Daoy (cell line): Measurements from ENCODE around the gene BNIPL. TPM values are rescaled to one million over a fixed set of nuclear protein-coding genes. Genes with fewer than 3 reads are reported as not detected.

Experiments
- DNase-seq: peaks from one replicate; pipeline ENCODE4 v3.0.0-alpha.2; 2015; ENCODE audit warnings: low read depth
- total RNA-seq: library from RNA; depleted of rRNA; stranded (reverse); fragments of >200 nt; shearing (Covaris generic); gene quantifications from 2 replicates; pipeline ENCODE4 v1.2.3, GENCODE V29; 2014; rRNA removed

Gene BNIPL
- 0.57 and 0.60 TPM in 2 replicates for total RNA-seq

- DNase-seq, result no peak
Measured at GRCh38 chr1:151036356-151036755, at the start of gene BNIPL. BNIPL (plus strand) TSS chr1:151036586; CDS start chr1:151036726, 140 bp downstream.

DNA sequence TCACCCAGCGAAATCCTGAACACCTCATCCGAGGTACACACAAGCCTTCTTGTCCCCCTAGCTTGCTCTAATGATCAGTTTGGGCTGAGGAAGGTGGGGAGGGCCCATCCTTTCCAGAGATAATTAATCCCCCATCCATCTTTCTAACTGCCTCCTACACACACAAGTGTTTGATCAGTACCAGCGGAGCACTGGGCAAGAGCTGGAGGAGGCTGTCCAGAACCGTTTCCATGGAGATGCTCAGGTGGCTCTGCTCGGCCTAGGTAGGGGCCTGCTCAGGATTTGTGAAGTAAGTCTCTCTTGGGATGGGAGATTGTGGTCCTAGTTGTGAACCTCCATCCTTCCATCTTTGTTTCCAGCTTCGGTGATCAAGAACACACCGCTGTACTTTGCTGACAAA is 48.5 kb upstream of the BNIPL start:
- no peak for DNase-seq

DNA sequence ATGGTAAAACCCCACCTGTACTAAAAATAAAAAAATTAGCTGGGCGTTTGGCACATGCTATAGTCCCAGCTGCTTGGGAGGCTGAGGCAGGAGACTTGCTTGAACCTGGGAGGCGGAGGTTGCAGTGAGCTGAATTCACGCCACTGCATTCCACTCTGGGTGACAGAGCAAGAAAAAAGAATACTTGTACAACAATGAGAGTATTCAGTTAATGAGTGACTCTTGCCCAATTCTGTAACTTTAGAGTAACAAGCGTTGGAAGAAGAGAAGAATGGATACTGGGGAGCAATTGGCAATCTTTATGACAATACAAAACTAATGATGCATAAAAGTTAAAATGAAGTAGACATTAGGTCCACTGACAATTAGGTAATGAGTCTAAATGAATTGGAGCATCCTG is 43.8 kb upstream of the BNIPL start:
- DNase-seq, result no peak

DNA sequence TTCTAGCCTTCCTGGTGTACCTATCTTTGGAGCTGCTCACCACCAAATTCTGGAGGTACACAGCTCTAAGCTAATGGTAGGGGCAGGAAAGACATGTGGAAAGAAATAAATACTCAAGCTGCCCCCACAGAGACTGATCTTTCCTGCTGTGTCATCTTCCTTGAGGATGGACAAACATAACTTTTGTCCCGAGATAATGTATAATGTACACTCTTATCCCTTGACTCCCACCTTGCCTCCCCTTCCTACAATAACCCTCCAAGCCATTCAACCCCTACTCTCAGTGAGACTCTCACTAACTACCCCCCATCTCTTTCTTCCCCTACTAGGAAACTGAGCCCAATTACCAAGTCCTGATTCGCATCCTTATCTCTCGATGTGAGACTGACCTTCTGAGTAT is 42.1 kb upstream of the BNIPL start:
- no peak for DNase-seq

- no peak for DNase-seq
Measured at GRCh38 chr1:150995460-150995859, 40.9 kb upstream of the BNIPL start.

GRCh38 chr1:150995896-150996295 is 40.5 kb upstream of the BNIPL start:
- DNase-seq, result no peak

GRCh38 chr1:150997126-150997872 is 39.1 kb upstream of the BNIPL start:
- DNase-seq, result no peak

DNA sequence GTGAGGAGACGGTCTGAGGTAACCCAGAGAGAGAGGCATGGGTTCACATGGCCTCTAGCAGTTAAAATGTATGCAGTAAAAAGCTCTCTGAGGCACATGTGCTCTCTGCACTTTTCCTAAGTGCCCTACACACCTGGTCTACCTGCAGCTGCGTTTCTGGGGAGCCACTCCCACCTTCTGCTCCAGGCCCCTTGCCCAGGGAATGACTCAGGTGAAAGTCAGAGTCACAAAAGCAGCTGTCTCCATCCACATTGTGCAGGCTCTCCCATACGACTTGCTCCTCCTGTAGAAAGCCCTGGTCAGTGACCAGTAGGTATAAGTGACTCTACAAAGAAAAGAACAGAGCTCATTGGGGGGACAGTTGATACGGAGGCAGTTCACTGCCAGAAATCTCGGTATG is 38.4 kb upstream of the BNIPL start:
- no peak for DNase-seq

DNA sequence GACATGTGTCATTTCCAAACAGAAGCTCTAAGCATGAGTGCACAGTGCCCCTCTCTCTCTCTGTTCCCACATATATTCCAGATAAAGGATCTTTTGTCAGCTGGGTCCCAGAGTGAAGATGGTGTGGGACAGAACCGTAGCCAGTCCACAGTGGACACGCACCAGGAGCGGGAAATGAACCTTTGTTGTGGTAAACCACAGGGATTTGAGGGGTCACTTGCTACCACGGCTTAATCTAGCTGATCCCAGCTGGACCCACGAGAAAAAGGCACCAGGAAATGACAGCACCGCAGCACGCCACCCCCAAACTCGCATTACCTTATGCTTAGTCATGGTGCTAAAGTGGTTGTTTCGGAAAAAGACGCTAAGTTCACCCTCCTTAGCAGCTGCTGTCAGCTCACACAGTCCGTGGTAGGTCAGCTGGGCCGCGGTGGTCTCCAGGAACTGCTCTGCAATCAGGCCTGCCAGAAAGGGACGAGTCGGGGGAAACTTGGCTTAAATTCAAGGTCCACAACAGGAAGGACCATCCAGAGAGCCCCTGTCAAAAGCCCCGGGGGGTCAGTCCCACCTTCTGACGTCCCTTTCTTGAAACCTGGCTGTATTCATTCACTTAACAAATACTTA is 37.2 kb upstream of the BNIPL start:
- DNase-seq, result peak; percentile 88

DNA sequence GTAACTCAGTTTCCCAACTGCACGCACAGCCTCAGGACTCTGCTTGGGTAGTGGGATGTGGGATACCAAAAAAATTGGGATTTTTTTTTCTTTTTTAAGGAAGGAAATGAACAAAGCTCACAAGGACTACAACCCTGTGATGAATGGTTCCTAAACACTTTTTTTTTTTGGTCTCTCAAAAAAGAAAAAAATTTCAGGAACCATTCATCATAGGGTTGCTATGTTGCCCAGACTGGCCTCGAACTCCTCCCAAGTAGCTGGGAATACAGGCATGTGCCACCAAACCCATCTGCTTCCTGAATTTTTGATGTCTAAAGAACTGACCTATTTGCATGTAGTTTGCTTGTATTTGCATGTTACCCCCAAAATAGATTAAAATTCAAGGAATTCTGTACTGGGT is 36.5 kb upstream of the BNIPL start:
- DNase-seq, result no peak

GRCh38 chr1:151000408-151000807 is 36.0 kb upstream of the BNIPL start:
- no peak for DNase-seq

- DNase-seq, result peak; percentile 55
Measured at GRCh38 chr1:151001602-151002001, 34.8 kb upstream of the BNIPL start.

GRCh38 chr1:151002051-151002450 is 34.3 kb upstream of the BNIPL start:
- no peak for DNase-seq

GRCh38 chr1:151002611-151003010 is 33.8 kb upstream of the BNIPL start:
- no peak for DNase-seq

GRCh38 chr1:151003180-151003579 is 33.2 kb upstream of the BNIPL start:
- no peak for DNase-seq

GRCh38 chr1:151005729-151006319 is 30.6 kb upstream of the BNIPL start:
- DNase-seq, result no peak

- DNase-seq, result peak; percentile 86
Measured at GRCh38 chr1:151006327-151007052, 29.9 kb upstream of the BNIPL start, which contains the start of gene MINDY1. MINDY1 (minus strand) TSS chr1:151006902; CDS start chr1:151002617, 4,285 bp downstream.

DNA sequence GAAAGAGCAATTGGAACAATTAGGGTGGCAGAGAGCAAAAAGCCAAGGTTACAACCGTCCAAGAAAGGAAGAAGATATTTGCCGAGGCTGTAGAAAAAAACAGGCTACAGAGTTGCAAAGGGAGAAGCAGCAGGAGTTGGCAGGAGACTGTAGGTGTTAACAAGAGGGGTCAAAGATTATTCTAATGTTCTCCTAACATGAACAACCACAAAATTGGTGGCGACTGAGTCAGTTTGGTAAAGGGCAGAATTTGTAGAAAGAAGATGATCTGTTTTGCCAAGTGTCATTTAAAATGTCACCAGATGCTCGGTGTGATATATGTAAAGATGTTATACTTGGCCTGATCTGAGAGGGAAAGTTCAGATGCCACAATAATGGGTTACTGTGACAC is 28.5 kb upstream of the BNIPL start:
- DNase-seq, result no peak

- peak; percentile 97 for DNase-seq
Measured at GRCh38 chr1:151008244-151009205, 27.9 kb upstream of the BNIPL start, which contains the start of gene PRUNE1. PRUNE1 (plus strand) TSS chr1:151008449; CDS start chr1:151008633, 184 bp downstream.

- no peak for DNase-seq
Measured at GRCh38 chr1:151009206-151009587, 27.2 kb upstream of the BNIPL start.
